Activated CD8-positive, alpha-beta T cell treated with anti-CD3 and anti-CD28 coated beads, Interleukin-2, amount 10 ng/mL, durations not matched to agents 7 days and 5 days (primary cell): ENCODE measurements around the gene SSR2. TPM values are rescaled to one million over a fixed set of nuclear protein-coding genes. Genes with fewer than 3 reads are reported as not detected.

ENCODE experiments used
- ATAC-seq: fragments of 150-1000 bp; cut with Tn5 transposase; one replicate; pipeline ENCODE4 v1.10.0; 2021; ENCODE audit warnings: moderate library complexity
- CTCF ChIA-PET: fragments of 350-600 bp; sonication (Branson Sonifier 250); formaldehyde crosslinking; loops from one replicate; lab custom pipeline; 2021; ENCODE audit warnings: antibody characterized with exemption; lab: Charles Lee
- POLR2A ChIA-PET: fragments of 350-600 bp; sonication (Branson Sonifier 250); formaldehyde crosslinking; loops from one replicate; lab custom pipeline; 2021; ENCODE audit warnings: antibody characterized with exemption; lab: Charles Lee
- DNase-seq: peaks from one replicate; pipeline ENCODE4 v3.0.0-alpha.2; 2020
- H3K27ac Mint-ChIP-seq: one replicate; pipeline ENCODE4 v1.8.0; 2021; ENCODE audit warnings: mild to moderate bottlenecking, mixed read lengths
- H3K27me3 Mint-ChIP-seq: one replicate; pipeline ENCODE4 v1.8.0; 2021; ENCODE audit warnings: low read depth, mixed read lengths
- H3K36me3 Mint-ChIP-seq: one replicate; pipeline ENCODE4 v1.8.0; 2021; ENCODE audit warnings: low read depth, mixed read lengths
- H3K4me1 Mint-ChIP-seq: one replicate; pipeline ENCODE4 v1.8.0; 2021; ENCODE audit warnings: low read depth, mixed read lengths
- H3K4me3 Mint-ChIP-seq: one replicate; pipeline ENCODE4 v1.8.0; 2021; ENCODE audit warnings: mild to moderate bottlenecking, mixed read lengths
- H3K9me3 Mint-ChIP-seq: one replicate; pipeline ENCODE4 v1.8.0; 2022; ENCODE audit warnings: mixed read lengths; ENCODE audit not compliant: insufficient read depth
- total RNA-seq, 2 experiments: library from RNA; stranded (reverse); gene quantifications; one replicate each; pipeline ENCODE4 v1.2.3, GENCODE V29; 2021

SSR2 gene
- total RNA-seq, 2 experiments from 2014 or later, result 216 to 233 TPM

- Mint-ChIP-seq H3K4me1 (peaks cover 34% of the 10 kb centered on the region), H3K36me3 (peaks cover 36% of the 10 kb centered on the region), H3K27ac (no peak overlapping the region), H3K9me3 (no peaks in the 10 kb centered on the region), H3K27me3 (no peaks in the 10 kb centered on the region), H3K4me3 (no peak overlapping the region)
- ATAC-seq (no peak), DNase-seq (no peak)
- ChIA-PET POLR2A (interaction anchor here (0.6 to 2.9 kb wide), 2 partner anchors 14 to 55 kb away, joined by 4 to 14 read pairs; partner anchors contain the start of gene SSR2), CTCF (interaction anchor here (1.0 to 2.6 kb wide), 3 partner anchors 18 to 206 kb away, joined by 3 to 14 read pairs (median 9); partner anchors contain the start of gene PMF1)
Measured at GRCh38 chr1:156006666-156007376, 13.9 kb downstream of the SSR2 start.

GRCh38 chr1:156004843-156005584 is 15.7 kb downstream of the SSR2 start:
- peaks cover 35% of the 10 kb centered on the region for H3K4me1 Mint-ChIP-seq
- H3K9me3 Mint-ChIP-seq, result no peaks in the 10 kb centered on the region
- H3K27me3 Mint-ChIP-seq, result no peaks in the 10 kb centered on the region
- peak overlapping the region; percentile 82 for H3K27ac Mint-ChIP-seq
- CTCF ChIA-PET, result interaction anchor here (0.6 to 3.3 kb wide), 4 partner anchors 8 to 67 kb away, joined by 3 to 18 read pairs (median 4); no protein-coding TSS in a partner anchor
- POLR2A ChIA-PET, result interaction anchor here (1.7 kb wide), 1 partner anchor 27 kb away, joined by 8 read pairs; the partner anchor contains the start of gene ARHGEF2
- ATAC-seq (peak; percentile 86), DNase-seq (peak; percentile 58)
- H3K36me3 Mint-ChIP-seq, result peaks cover 20% of the 10 kb centered on the region
- H3K4me3 Mint-ChIP-seq, result peak overlapping the region; percentile 26

- Mint-ChIP-seq H3K4me1 (peaks cover 35% of the 10 kb centered on the region), H3K4me3 (no peak overlapping the region), H3K9me3 (no peaks in the 10 kb centered on the region), H3K27me3 (no peaks in the 10 kb centered on the region), H3K27ac (no peak overlapping the region), H3K36me3 (peaks cover 13% of the 10 kb centered on the region)
- ATAC-seq (no peak), DNase-seq (no peak)
- ChIA-PET POLR2A (interaction anchor here (1.7 kb wide), 1 partner anchor 26 kb away, joined by 8 read pairs; the partner anchor contains the start of gene ARHGEF2), CTCF (interaction anchor here (1.0 to 3.3 kb wide), 4 partner anchors 9 to 66 kb away, joined by 3 to 18 read pairs (median 6); no protein-coding TSS in a partner anchor)
Measured at GRCh38 chr1:156003923-156004188, 16.9 kb downstream of the SSR2 start.

- H3K4me1 Mint-ChIP-seq, result peaks cover 35% of the 10 kb centered on the region
- DNase-seq (no peak), ATAC-seq (no peak)
- no peaks in the 10 kb centered on the region for H3K27me3 Mint-ChIP-seq
- peak overlapping the region; percentile 15 for H3K27ac Mint-ChIP-seq
- H3K4me3 Mint-ChIP-seq, result no peak overlapping the region
- H3K9me3 Mint-ChIP-seq, result no peaks in the 10 kb centered on the region
- POLR2A ChIA-PET, result no interaction called here
- H3K36me3 Mint-ChIP-seq, result peaks cover 6% of the 10 kb centered on the region
- CTCF ChIA-PET, result interaction anchor here (0.9 to 2.8 kb wide), 6 partner anchors 8 to 64 kb away, joined by 3 to 17 read pairs (median 6); partner anchors contain the start of gene SSR2
Measured at GRCh38 chr1:156002188-156002911, 18.4 kb downstream of the SSR2 start.

GRCh38 chr1:156001662-156002171 is 19.0 kb downstream of the SSR2 start:
- Mint-ChIP-seq H3K27ac (no peak overlapping the region), H3K4me3 (no peak overlapping the region), H3K9me3 (no peaks in the 10 kb centered on the region), H3K36me3 (peaks cover 2% of the 10 kb centered on the region), H3K27me3 (no peaks in the 10 kb centered on the region), H3K4me1 (peaks cover 30% of the 10 kb centered on the region)
- ATAC-seq (no peak), DNase-seq (no peak)
- CTCF ChIA-PET, result interaction anchor here (1.7 to 2.8 kb wide), 2 partner anchors 12 to 65 kb away, joined by 7 to 17 read pairs; no protein-coding TSS in a partner anchor
- POLR2A ChIA-PET, result no interaction called here

GRCh38 chr1:156001021-156001661 is 19.6 kb downstream of the SSR2 start:
- CTCF ChIA-PET, result interaction anchor here (0.9 to 2.8 kb wide), 3 partner anchors 12 to 65 kb away, joined by 3 to 17 read pairs (median 7); no protein-coding TSS in a partner anchor
- POLR2A ChIA-PET, result no interaction called here
- ATAC-seq (no peak), DNase-seq (no peak)
- Mint-ChIP-seq H3K36me3 (no peaks in the 10 kb centered on the region), H3K4me3 (no peak overlapping the region), H3K9me3 (no peaks in the 10 kb centered on the region), H3K27ac (no peak overlapping the region), H3K4me1 (peaks cover 32% of the 10 kb centered on the region), H3K27me3 (no peaks in the 10 kb centered on the region)

GRCh38 chr1:155999964-156000363 is 20.8 kb downstream of the SSR2 start:
- ChIA-PET POLR2A (no interaction called here), CTCF (interaction anchor here (1.6 to 2.8 kb wide), 2 partner anchors 10 to 11 kb away, joined by 5 to 17 read pairs; no protein-coding TSS in a partner anchor)
- Mint-ChIP-seq H3K9me3 (no peaks in the 10 kb centered on the region), H3K27ac (no peak overlapping the region), H3K27me3 (no peaks in the 10 kb centered on the region), H3K4me1 (peaks cover 29% of the 10 kb centered on the region), H3K4me3 (no peak overlapping the region), H3K36me3 (no peaks in the 10 kb centered on the region)
- no peak for DNase-seq
- no peak for ATAC-seq

GRCh38 chr1:155996166-155996565 is 24.6 kb downstream of the SSR2 start:
- H3K4me1 Mint-ChIP-seq, result peaks cover 8% of the 10 kb centered on the region
- DNase-seq, result no peak
- ChIA-PET POLR2A (no interaction called here), CTCF (interaction anchor here (1.2 to 3.7 kb wide), 6 partner anchors 9 to 58 kb away, joined by 3 to 17 read pairs (median 4); no protein-coding TSS in a partner anchor)
- no peaks in the 10 kb centered on the region for H3K27me3 Mint-ChIP-seq
- ATAC-seq, result no peak
- H3K36me3 Mint-ChIP-seq, result no peaks in the 10 kb centered on the region
- no peak overlapping the region for H3K27ac Mint-ChIP-seq
- no peaks in the 10 kb centered on the region for H3K9me3 Mint-ChIP-seq
- H3K4me3 Mint-ChIP-seq, result no peak overlapping the region

GRCh38 chr1:155993595-155993994 is 27.2 kb downstream of the SSR2 start:
- POLR2A ChIA-PET, result interaction anchor here (0.6 kb wide), 1 partner anchor 27 kb away, joined by 3 read pairs; no protein-coding TSS in a partner anchor
- H3K9me3 Mint-ChIP-seq, result no peaks in the 10 kb centered on the region
- CTCF ChIA-PET, result interaction anchor here (1.5 kb wide), 1 partner anchor 10 kb away, joined by 4 read pairs; no protein-coding TSS in a partner anchor
- ATAC-seq, result no peak
- H3K36me3 Mint-ChIP-seq, result no peaks in the 10 kb centered on the region
- peaks cover 28% of the 10 kb centered on the region for H3K4me1 Mint-ChIP-seq
- no peak overlapping the region for H3K4me3 Mint-ChIP-seq
- no peak overlapping the region for H3K27ac Mint-ChIP-seq
- no peaks in the 10 kb centered on the region for H3K27me3 Mint-ChIP-seq
- no peak for DNase-seq

- peak overlapping the region; percentile 41 for H3K27ac Mint-ChIP-seq
- ATAC-seq, result no peak
- H3K27me3 Mint-ChIP-seq, result no peaks in the 10 kb centered on the region
- ChIA-PET POLR2A (interaction anchor here (0.6 to 2.3 kb wide), 7 partner anchors 11 to 72 kb away, joined by 3 to 14 read pairs (median 8); partner anchors contain the start of genes ARHGEF2 and KHDC4), CTCF (interaction anchor here (0.6 to 6.6 kb wide), 44 partner anchors 7 to 346 kb away, joined by 3 to 144 read pairs (median 5); partner anchors contain the start of genes ARHGEF2, GON4L, KHDC4 and RXFP4)
- H3K9me3 Mint-ChIP-seq, result no peaks in the 10 kb centered on the region
- H3K4me3 Mint-ChIP-seq, result no peak overlapping the region
- H3K36me3 Mint-ChIP-seq, result no peaks in the 10 kb centered on the region
- peaks cover 19% of the 10 kb centered on the region for H3K4me1 Mint-ChIP-seq
- no peak for DNase-seq
Measured at GRCh38 chr1:155990005-155990739, 30.6 kb downstream of the SSR2 start.
